Measurements from ENCODE around the gene LRBA. TPM values are rescaled to one million over a fixed set of nuclear protein-coding genes. Genes with fewer than 3 reads are reported as not detected.

The LRBA gene
- total and polyA plus RNA-seq, 4 donors: 8.2 to 69.8 (median 32.8) TPM

DNA sequence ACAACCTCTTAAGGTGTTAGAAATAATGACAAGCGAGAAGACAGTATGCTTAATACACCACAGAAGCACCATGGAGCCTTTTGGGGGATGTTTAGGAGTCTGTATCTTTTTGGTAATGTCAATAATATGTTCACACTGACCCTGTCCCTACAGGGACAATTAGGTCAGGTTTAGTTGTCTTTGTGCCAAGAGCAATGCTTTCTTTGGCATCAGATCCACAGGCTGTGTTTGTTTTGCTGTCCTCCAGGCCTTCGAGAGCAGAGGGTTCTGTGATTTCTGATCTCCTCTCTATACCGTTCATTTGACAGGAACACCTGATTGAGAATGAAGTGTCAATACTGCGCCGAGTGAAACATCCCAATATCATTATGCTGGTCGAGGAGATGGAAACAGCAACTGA, 783.1 kb downstream of the LRBA start:
- no peak for DNase-seq (ENCODE audit: low spot score)
- Histone ChIP-seq H3K36me3 (ENCODE audit: control insufficient read depth in 4 of 4, insufficient read depth in 3 of 4, low read depth in 1 of 4, low read length in 3 of 4) (no peaks in the 10 kb centered on the region), H3K27me3 (ENCODE audit: control insufficient read depth in 4 of 4, insufficient read depth in 4 of 4, low read length in 3 of 4) (no peaks in the 10 kb centered on the region), H3K4me3 (ENCODE audit: low read depth in 1 of 3, low read length in 3 of 3) (no peak overlapping the region), H3K9ac (ENCODE audit: low read depth in 1 of 2, low read length in 2 of 2) (no peak overlapping the region), H3K27ac (ENCODE audit: low read depth in 1 of 2, low read length in 2 of 2) (no peak overlapping the region), H3K4me1 (ENCODE audit: control insufficient read depth in 4 of 4, insufficient read depth in 4 of 4, low read length in 3 of 4) (peaks cover 0 to 23% (median 18%) of the 10 kb centered on the region in 4 donors), H3K9me3 (ENCODE audit: control insufficient read depth in 4 of 4, low read length in 3 of 4) (no peaks in the 10 kb centered on the region)
- WGBS: 31% methylated on average over 6 of the region's 6 CpGs
- TF ChIP-seq JUND (IDR thresholded peaks at IDR 0.05) (no peak), FOXA2 (IDR thresholded peaks at IDR 0.05) (peak; percentile 15), NR2F2 (IDR thresholded peaks at IDR 0.05) (no peak), RXRA (IDR thresholded peaks at IDR 0.05) (peak in 1 of 2 donors; percentile 44), RAD21 (IDR thresholded peaks at IDR 0.05) (peak in 1 of 2 donors; percentile 42), HNF4A (conservative IDR thresholded peaks at IDR 0.05) (peak; percentile 38), HNF4G (IDR thresholded peaks at IDR 0.05) (no peak), SP1 (IDR thresholded peaks at IDR 0.05) (peak; percentile 35), GABPA (IDR thresholded peaks at IDR 0.05 in 1 of 2, conservative IDR thresholded peaks at IDR 0.05 in 1 of 2) (no peak), EGR1 (IDR thresholded peaks at IDR 0.05; ENCODE audit: low read depth in 2 of 2) (no peak), YY1 (IDR thresholded peaks at IDR 0.05) (no peak), TAF1 (conservative IDR thresholded peaks at IDR 0.05) (no peak), FOXA1 (IDR thresholded peaks at IDR 0.05) (no peak)
- TF ChIP-seq, protein P1, sequence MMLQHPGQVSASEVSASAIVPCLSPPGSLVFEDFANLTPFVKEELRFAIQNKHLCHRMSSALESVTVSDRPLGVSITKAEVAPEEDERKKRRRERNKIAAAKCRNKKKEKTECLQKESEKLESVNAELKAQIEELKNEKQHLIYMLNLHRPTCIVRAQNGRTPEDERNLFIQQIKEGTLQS (IDR thresholded peaks at IDR 0.05): no peak
- TF ChIP-seq, protein P2, sequence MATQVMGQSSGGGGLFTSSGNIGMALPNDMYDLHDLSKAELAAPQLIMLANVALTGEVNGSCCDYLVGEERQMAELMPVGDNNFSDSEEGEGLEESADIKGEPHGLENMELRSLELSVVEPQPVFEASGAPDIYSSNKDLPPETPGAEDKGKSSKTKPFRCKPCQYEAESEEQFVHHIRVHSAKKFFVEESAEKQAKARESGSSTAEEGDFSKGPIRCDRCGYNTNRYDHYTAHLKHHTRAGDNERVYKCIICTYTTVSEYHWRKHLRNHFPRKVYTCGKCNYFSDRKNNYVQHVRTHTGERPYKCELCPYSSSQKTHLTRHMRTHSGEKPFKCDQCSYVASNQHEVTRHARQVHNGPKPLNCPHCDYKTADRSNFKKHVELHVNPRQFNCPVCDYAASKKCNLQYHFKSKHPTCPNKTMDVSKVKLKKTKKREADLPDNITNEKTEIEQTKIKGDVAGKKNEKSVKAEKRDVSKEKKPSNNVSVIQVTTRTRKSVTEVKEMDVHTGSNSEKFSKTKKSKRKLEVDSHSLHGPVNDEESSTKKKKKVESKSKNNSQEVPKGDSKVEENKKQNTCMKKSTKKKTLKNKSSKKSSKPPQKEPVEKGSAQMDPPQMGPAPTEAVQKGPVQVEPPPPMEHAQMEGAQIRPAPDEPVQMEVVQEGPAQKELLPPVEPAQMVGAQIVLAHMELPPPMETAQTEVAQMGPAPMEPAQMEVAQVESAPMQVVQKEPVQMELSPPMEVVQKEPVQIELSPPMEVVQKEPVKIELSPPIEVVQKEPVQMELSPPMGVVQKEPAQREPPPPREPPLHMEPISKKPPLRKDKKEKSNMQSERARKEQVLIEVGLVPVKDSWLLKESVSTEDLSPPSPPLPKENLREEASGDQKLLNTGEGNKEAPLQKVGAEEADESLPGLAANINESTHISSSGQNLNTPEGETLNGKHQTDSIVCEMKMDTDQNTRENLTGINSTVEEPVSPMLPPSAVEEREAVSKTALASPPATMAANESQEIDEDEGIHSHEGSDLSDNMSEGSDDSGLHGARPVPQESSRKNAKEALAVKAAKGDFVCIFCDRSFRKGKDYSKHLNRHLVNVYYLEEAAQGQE (IDR thresholded peaks at IDR 0.05): no peak
- TF ChIP-seq, protein P3, sequence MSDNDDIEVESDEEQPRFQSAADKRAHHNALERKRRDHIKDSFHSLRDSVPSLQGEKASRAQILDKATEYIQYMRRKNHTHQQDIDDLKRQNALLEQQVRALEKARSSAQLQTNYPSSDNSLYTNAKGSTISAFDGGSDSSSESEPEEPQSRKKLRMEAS (IDR thresholded peaks at IDR 0.05): no peak
- TF ChIP-seq, protein P4, sequence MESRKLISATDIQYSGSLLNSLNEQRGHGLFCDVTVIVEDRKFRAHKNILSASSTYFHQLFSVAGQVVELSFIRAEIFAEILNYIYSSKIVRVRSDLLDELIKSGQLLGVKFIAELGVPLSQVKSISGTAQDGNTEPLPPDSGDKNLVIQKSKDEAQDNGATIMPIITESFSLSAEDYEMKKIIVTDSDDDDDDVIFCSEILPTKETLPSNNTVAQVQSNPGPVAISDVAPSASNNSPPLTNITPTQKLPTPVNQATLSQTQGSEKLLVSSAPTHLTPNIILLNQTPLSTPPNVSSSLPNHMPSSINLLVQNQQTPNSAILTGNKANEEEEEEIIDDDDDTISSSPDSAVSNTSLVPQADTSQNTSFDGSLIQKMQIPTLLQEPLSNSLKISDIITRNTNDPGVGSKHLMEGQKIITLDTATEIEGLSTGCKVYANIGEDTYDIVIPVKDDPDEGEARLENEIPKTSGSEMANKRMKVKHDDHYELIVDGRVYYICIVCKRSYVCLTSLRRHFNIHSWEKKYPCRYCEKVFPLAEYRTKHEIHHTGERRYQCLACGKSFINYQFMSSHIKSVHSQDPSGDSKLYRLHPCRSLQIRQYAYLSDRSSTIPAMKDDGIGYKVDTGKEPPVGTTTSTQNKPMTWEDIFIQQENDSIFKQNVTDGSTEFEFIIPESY (IDR thresholded peaks at IDR 0.05): no peak
- TF ChIP-seq, protein P5, sequence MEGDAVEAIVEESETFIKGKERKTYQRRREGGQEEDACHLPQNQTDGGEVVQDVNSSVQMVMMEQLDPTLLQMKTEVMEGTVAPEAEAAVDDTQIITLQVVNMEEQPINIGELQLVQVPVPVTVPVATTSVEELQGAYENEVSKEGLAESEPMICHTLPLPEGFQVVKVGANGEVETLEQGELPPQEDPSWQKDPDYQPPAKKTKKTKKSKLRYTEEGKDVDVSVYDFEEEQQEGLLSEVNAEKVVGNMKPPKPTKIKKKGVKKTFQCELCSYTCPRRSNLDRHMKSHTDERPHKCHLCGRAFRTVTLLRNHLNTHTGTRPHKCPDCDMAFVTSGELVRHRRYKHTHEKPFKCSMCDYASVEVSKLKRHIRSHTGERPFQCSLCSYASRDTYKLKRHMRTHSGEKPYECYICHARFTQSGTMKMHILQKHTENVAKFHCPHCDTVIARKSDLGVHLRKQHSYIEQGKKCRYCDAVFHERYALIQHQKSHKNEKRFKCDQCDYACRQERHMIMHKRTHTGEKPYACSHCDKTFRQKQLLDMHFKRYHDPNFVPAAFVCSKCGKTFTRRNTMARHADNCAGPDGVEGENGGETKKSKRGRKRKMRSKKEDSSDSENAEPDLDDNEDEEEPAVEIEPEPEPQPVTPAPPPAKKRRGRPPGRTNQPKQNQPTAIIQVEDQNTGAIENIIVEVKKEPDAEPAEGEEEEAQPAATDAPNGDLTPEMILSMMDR (IDR thresholded peaks at IDR 0.05; ENCODE audit: low read depth, low read length, missing input control): no peak

Data from liver (tissue), 9 donors.